ENCODE data around the gene CRK. TPM values are rescaled to one million over a fixed set of nuclear protein-coding genes. Genes with fewer than 3 reads are reported as not detected.

Gene CRK
- total RNA-seq, 1 experiment from 2014 or later, result 57.9 TPM

DNA sequence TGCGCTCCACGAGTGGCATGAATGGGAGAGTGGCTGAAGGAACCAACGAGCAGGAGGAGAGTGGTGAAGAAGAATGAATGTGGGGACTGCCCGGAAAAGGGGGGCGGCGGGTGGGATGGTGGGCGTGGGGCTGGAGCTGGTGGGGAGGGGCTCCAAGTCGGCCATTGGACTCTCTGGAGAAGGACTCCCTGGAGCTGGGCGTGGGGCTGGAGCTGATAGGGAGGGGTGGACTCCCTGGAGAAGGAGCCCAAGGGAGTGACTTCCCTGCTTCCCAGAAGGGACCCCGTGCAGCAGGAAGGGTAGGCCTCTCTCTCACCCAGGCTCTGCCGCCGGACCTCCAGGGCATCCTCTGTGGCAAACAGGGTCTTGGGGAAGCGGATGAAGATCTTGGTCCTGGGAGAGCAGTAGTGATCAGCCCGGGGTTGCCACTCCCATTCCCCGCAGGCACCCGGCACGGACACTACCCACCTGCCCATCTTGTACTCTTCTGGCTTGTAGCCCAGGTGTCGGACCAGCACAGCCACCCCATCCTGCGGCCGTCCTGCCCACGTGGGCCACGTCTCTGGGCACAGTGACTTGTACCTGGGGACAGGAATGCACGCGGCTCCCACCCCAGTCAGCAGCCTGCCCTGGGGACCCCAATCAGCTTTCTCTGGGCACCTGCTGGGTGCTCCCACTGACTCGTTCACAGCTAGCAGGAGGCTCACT, 14.9 kb upstream of the CRK start:
- TF ChIP-seq EZH2 (IDR thresholded peaks at IDR 0.05; ENCODE audit: low read depth), result no peak
- TF ChIP-seq, protein P1, sequence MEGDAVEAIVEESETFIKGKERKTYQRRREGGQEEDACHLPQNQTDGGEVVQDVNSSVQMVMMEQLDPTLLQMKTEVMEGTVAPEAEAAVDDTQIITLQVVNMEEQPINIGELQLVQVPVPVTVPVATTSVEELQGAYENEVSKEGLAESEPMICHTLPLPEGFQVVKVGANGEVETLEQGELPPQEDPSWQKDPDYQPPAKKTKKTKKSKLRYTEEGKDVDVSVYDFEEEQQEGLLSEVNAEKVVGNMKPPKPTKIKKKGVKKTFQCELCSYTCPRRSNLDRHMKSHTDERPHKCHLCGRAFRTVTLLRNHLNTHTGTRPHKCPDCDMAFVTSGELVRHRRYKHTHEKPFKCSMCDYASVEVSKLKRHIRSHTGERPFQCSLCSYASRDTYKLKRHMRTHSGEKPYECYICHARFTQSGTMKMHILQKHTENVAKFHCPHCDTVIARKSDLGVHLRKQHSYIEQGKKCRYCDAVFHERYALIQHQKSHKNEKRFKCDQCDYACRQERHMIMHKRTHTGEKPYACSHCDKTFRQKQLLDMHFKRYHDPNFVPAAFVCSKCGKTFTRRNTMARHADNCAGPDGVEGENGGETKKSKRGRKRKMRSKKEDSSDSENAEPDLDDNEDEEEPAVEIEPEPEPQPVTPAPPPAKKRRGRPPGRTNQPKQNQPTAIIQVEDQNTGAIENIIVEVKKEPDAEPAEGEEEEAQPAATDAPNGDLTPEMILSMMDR (conservative IDR thresholded peaks at IDR 0.05), result no peak
- Histone ChIP-seq H3K4me3 (no peak overlapping the region), H3K9me2 (ENCODE audit: insufficient read depth) (no peaks in the 10 kb centered on the region), H3K4me1 (replicated peaks; ENCODE audit: insufficient read depth) (no peaks in the 10 kb centered on the region), H4K20me1 (ENCODE audit: insufficient read depth) (no peaks in the 10 kb centered on the region), H3K36me3 (ENCODE audit: low read depth) (peaks cover 17% of the 10 kb centered on the region), H3K27ac (no peak overlapping the region), H2AFZ (no peak overlapping the region), H3F3A (ENCODE audit: insufficient read depth, low read depth) (peaks cover 4% of the 10 kb centered on the region; the same call in 1 of the 2 replicates), H3K4me2 (no peak overlapping the region), H3K9me3 (ENCODE audit: insufficient read depth, low read depth) (no peaks in the 10 kb centered on the region), H3K79me2 (ENCODE audit: low read depth) (no peaks in the 10 kb centered on the region), H3K27me3 (ENCODE audit: insufficient read depth, low read depth) (no peaks in the 10 kb centered on the region)
- ChIA-PET CTCF (no interaction called here), POLR2A (ENCODE audit: unreplicated experiment) (no interaction called here)
- no peak for DNase-seq
- intact Hi-C loops (cut with micrococcal nuclease; ENCODE audit: unreplicated experiment), result no loop called here
- BruUV-seq (replicated peaks), result no TSS peak

DNA sequence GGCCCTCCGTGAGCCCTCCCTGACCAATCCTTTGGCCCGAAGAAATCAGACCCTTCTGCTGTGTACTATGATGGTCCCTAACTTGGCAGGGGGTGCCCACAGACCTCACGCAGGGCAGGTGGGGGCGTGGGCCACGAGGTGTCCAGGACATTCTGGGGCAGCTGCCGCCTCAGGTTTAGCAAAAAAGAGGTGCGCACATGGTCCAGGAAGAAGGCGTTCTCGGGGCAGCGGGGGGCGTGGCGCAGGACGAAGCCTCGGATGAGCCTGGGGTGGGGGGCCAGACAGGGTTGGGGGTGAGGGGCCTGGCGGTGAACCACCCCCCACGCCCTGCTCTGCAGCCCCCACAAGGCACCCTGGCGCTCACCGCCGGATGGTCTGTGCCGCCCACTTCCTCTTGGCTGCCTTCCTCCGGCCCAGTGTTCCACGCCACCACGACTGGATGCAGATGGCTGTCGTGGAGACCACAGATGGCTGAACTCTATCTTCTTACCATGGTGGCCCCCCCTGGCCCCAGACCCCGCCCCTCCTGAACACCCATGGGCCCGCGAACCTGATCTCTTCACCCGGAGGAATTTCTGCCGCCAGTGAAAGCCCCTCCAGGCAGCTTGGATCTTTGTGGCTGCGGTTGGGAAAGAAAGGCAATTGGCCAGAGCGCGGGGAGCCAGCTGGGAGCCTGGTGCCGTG, 14.2 kb upstream of the CRK start:
- TF ChIP-seq EZH2 (IDR thresholded peaks at IDR 0.05; ENCODE audit: low read depth), result no peak
- TF ChIP-seq, protein P1 (conservative IDR thresholded peaks at IDR 0.05), result no peak
- BruUV-seq (replicated peaks), result no TSS peak
- no peak for DNase-seq
- POLR2A ChIA-PET (ENCODE audit: unreplicated experiment), result no interaction called here
- H3K36me3 ChIP-seq (ENCODE audit: low read depth), result peaks cover 12% of the 10 kb centered on the region
- H3K4me2 ChIP-seq, result no peak overlapping the region
- CTCF ChIA-PET, result interaction anchor here (0.7 kb wide), 1 partner anchor 45 kb away, joined by 5 read pairs; no protein-coding TSS in a partner anchor
- H3K4me1 ChIP-seq (replicated peaks; ENCODE audit: insufficient read depth), result no peaks in the 10 kb centered on the region
- no peaks in the 10 kb centered on the region for H4K20me1 ChIP-seq (ENCODE audit: insufficient read depth)
- H3K27ac ChIP-seq, result no peak overlapping the region
- H3K27me3 ChIP-seq (ENCODE audit: insufficient read depth, low read depth), result no peaks in the 10 kb centered on the region
- H3K4me3 ChIP-seq, result no peak overlapping the region
- no peak overlapping the region for H2AFZ ChIP-seq
- H3F3A ChIP-seq (ENCODE audit: insufficient read depth, low read depth), result peaks cover 4% of the 10 kb centered on the region; the same call in 1 of the 2 replicates
- H3K9me2 ChIP-seq (ENCODE audit: insufficient read depth), result no peaks in the 10 kb centered on the region
- no peaks in the 10 kb centered on the region for H3K9me3 ChIP-seq (ENCODE audit: insufficient read depth, low read depth)
- intact Hi-C loops (cut with micrococcal nuclease; ENCODE audit: unreplicated experiment), result no loop called here
- H3K79me2 ChIP-seq (ENCODE audit: low read depth), result no peaks in the 10 kb centered on the region

DNA sequence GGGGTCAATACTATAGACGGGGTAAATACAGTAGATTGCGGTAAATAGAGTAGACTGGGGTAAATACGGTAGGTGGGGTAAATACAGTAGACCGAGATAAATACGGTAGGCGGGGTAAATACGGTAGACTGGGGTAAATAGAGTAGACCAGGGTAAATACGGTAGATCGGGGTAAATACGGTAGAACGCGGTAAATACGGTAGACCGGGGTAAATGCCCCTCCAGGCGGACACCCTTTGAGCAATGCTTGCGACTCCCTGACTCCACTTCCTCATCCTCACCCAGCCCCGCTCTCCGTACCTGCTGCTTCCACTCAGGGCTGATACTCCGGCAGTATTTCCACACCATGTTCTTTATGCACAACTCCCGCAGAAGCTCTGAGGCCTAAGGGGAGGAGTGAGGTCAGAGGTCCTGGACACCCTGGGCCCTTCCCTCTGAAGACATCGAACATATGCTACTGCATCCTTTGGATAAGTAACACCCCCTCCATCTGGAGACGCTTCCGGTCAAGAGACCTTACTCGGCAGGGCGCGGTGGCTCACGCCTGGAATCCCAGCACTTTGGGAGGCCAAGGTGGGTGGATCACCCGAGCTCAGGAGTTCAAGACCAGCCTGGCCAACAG, 13.3 kb upstream of the CRK start:
- Histone ChIP-seq H2AFZ (no peak overlapping the region), H4K20me1 (ENCODE audit: insufficient read depth) (no peaks in the 10 kb centered on the region), H3K4me1 (replicated peaks; ENCODE audit: insufficient read depth) (no peaks in the 10 kb centered on the region), H3F3A (ENCODE audit: insufficient read depth, low read depth) (peaks cover 9% of the 10 kb centered on the region; the same call in 1 of the 2 replicates), H3K9me2 (ENCODE audit: insufficient read depth) (no peaks in the 10 kb centered on the region), H3K27me3 (ENCODE audit: insufficient read depth, low read depth) (no peaks in the 10 kb centered on the region), H3K79me2 (ENCODE audit: low read depth) (no peaks in the 10 kb centered on the region), H3K27ac (no peak overlapping the region), H3K9me3 (ENCODE audit: insufficient read depth, low read depth) (no peaks in the 10 kb centered on the region), H3K36me3 (ENCODE audit: low read depth) (peaks cover 12% of the 10 kb centered on the region), H3K4me2 (no peak overlapping the region), H3K4me3 (no peak overlapping the region)
- ChIA-PET POLR2A (ENCODE audit: unreplicated experiment) (no interaction called here), CTCF (no interaction called here)
- intact Hi-C loops (cut with micrococcal nuclease; ENCODE audit: unreplicated experiment), result no loop called here
- BruUV-seq (replicated peaks), result no TSS peak
- DNase-seq, result no peak
- TF ChIP-seq, protein P1 (conservative IDR thresholded peaks at IDR 0.05), result no peak
- no peak for TF ChIP-seq EZH2 (IDR thresholded peaks at IDR 0.05; ENCODE audit: low read depth)
